HepG2 (cell line): Measurements from ENCODE around the gene IMMT. TPM values are rescaled to one million over a fixed set of nuclear protein-coding genes. Genes with fewer than 3 reads are reported as not detected.
A peak's percentile ranks its signal among the peaks of the same experiment; 100 is the strongest.

Experiments
- ATAC-seq: fragments of 200-7000 bp; cut with Tn5 transposase; 3 replicates; pipeline ENCODE4 v1.9.1; 2020; ENCODE audit warnings: mild to moderate bottlenecking, moderate library complexity
- BruUV-seq: library from RNA; stranded (reverse); fragments of 400-500 nt; replicated peaks from 2 replicates; lab custom pipeline; 2021; lab: Mats Ljungman, UMichigan
- CTCF ChIA-PET: fragments of 300-600 bp; formaldehyde crosslinking; extraction: SDS; loops from one replicate; lab custom pipeline; 2021; ENCODE audit warnings: low total read pairs, inconsistent platforms, low intra/inter-chr PET ratio; lab: Yijun Ruan, JAX
- POLR2A ChIA-PET: fragments of 350-600 bp; sonication (Branson Sonifier 250); formaldehyde crosslinking; loops from one replicate; lab custom pipeline; 2020; ENCODE audit warnings: antibody characterized with exemption, inconsistent platforms; lab: Yijun Ruan, JAX
- DNase-seq: peaks from one replicate; pipeline ENCODE4 v3.0.0-alpha.2; 2015; ENCODE audit warnings: low spot score
- FAIRE-seq: peaks from 3 replicates; lab custom pipeline; 2011; peaks lifted over from hg19 to GRCh38; lab: Jason Lieb, UNC
- H2AFZ ChIP-seq: one replicate; pipeline ENCODE4 v1.6.1; 2011; ENCODE audit warnings: low read length, inconsistent platforms
- H3K27ac ChIP-seq: fragments of 300-600 bp; 3 replicates; pipeline ENCODE4 v1.8.0; 2011; ENCODE audit warnings: mixed run types, mild to moderate bottlenecking, mixed read lengths, low read length, inconsistent platforms; ENCODE audit not compliant: insufficient read depth; ENCODE audit errors: extremely low read length
- H3K27me3 ChIP-seq, 2 experiments: fragments of 200-600 bp in 1 of 2; 2 replicates in 1 of 2; 3 replicates in 1 of 2; pipeline versions ENCODE4 v1.6.0 to v1.8.0; 2011; ENCODE audit warnings: low read length in 2 of 2, mild to moderate bottlenecking in 2 of 2, moderate library complexity in 2 of 2, inconsistent platforms in 1 of 2; ENCODE audit not compliant: insufficient read depth in 2 of 2, control insufficient read depth in 1 of 2
- H3K36me3 ChIP-seq, 2 experiments: fragments of 200-600 bp in 1 of 2; replicated peaks in 1 of 2; 2 replicates in 1 of 2; 3 replicates in 1 of 2; pipeline versions ENCODE4 v1.5.1 to v1.8.0; 2011; ENCODE audit warnings: low read length in 2 of 2, inconsistent platforms in 1 of 2; ENCODE audit not compliant: insufficient read depth in 2 of 2, control insufficient read depth in 1 of 2
- H3K4me1 ChIP-seq: 2 replicates; pipeline ENCODE4 v1.5.1; 2012; ENCODE audit warnings: low read length, inconsistent platforms; ENCODE audit not compliant: insufficient read depth
- H3K4me2 ChIP-seq: 2 replicates; pipeline ENCODE4 v1.6.0; 2011; ENCODE audit warnings: low read depth, low read length, inconsistent platforms
- H3K4me3 ChIP-seq, 3 experiments: fragments of 200-600 bp in 1 of 3; sonication (generic), shearing (Covaris generic) in 1 of 3; replicated peaks in 1 of 3; 2 replicates each; pipeline ENCODE4 v1.5.1; 2011 to 2016; ENCODE audit warnings: low read length in 3 of 3, inconsistent platforms in 2 of 3, low read depth in 2 of 3, mild to moderate bottlenecking in 2 of 3, control low read depth in 1 of 3, mixed read lengths in 1 of 3; ENCODE audit not compliant: insufficient read depth in 1 of 3
- H3K79me2 ChIP-seq: one replicate; pipeline ENCODE4 v1.6.1; 2011; ENCODE audit warnings: low read length, inconsistent platforms; ENCODE audit not compliant: insufficient read depth
- H3K9ac ChIP-seq: 2 replicates; pipeline ENCODE4 v1.6.0; 2011; ENCODE audit warnings: mild to moderate bottlenecking, low read depth, low read length, inconsistent platforms; ENCODE audit not compliant: insufficient read depth
- H3K9me3 ChIP-seq: 2 replicates; pipeline ENCODE4 v1.5.1; 2012; ENCODE audit warnings: mild to moderate bottlenecking, low read length
- H4K20me1 ChIP-seq: 2 replicates; pipeline ENCODE4 v1.6.0; 2011; ENCODE audit warnings: inconsistent platforms, mild to moderate bottlenecking, low read length, moderate library complexity; ENCODE audit not compliant: insufficient read depth
- ELF1 ChIP-seq: sonication (generic); formaldehyde crosslinking; IDR thresholded peaks from 2 replicates; pipeline ENCODE4 v1.4.0; 2020; ENCODE audit warnings: missing genetic modification reagents
- GTF2F1 ChIP-seq: fragments of 150-350 bp; IDR thresholded peaks from 2 replicates; pipeline ENCODE4 v1.6.1; 2014; ENCODE audit warnings: low read length
- HDAC2 ChIP-seq: sonication (generic); formaldehyde crosslinking; IDR thresholded peaks from 2 replicates; pipeline ENCODE4 v1.4.0; 2020; ENCODE audit warnings: missing genetic modification reagents
- HNF4A ChIP-seq: sonication (generic); formaldehyde crosslinking; IDR thresholded peaks from 2 replicates; pipeline ENCODE4 v1.4.0; 2020; ENCODE audit warnings: missing genetic modification reagents
- PATZ1 ChIP-seq: sonication (generic); formaldehyde crosslinking; IDR thresholded peaks from 2 replicates; pipeline ENCODE4 v1.4.0; 2020; ENCODE audit warnings: missing genetic modification reagents
- POGK ChIP-seq: sonication (generic); formaldehyde crosslinking; conservative IDR thresholded peaks from 2 replicates; pipeline ENCODE4 v1.8.0; 2022; ENCODE audit warnings: mild to moderate bottlenecking, moderate library complexity, missing genetic modification reagents
- POGZ ChIP-seq: sonication (generic); formaldehyde crosslinking; IDR thresholded peaks from 2 replicates; pipeline ENCODE4 v1.4.0; 2020; ENCODE audit warnings: mild to moderate bottlenecking, missing genetic modification reagents
- SALL1 ChIP-seq: sonication (generic); formaldehyde crosslinking; IDR thresholded peaks from 2 replicates; pipeline ENCODE4 v1.8.0; 2022; ENCODE audit warnings: mild to moderate bottlenecking, missing genetic modification reagents
- SOX13 ChIP-seq, 3 experiments: fragments of 450-650 bp in 1 of 3; sonication (generic) in 1 of 3; formaldehyde crosslinking in 1 of 3; IDR thresholded peaks in 2 of 3; conservative IDR thresholded peaks in 1 of 3; 2 replicates each; pipeline versions ENCODE4 v1.5.0 to v1.6.1; 2016 to 2020; ENCODE audit warnings: antibody characterized with exemption in 1 of 3, mild to moderate bottlenecking in 1 of 3, missing compliant biosample characterization in 1 of 3, missing genetic modification reagents in 1 of 3, moderate library complexity in 1 of 3
- SOX6 ChIP-seq, 2 experiments: fragments of 450-650 bp in 1 of 2; sonication (generic) in 1 of 2; formaldehyde crosslinking in 1 of 2; IDR thresholded peaks; 2 replicates each; pipeline versions ENCODE4 v1.4.0 to v1.6.1; 2017 to 2020; ENCODE audit warnings: antibody characterized with exemption in 1 of 2, mild to moderate bottlenecking in 1 of 2, missing genetic modification reagents in 1 of 2
- TGIF2 ChIP-seq: IDR thresholded peaks from 2 replicates; pipeline ENCODE4 v1.6.1; 2016; ENCODE audit warnings: control low read depth, missing compliant biosample characterization
- ZMYM2 ChIP-seq: sonication (generic); formaldehyde crosslinking; IDR thresholded peaks from 2 replicates; pipeline ENCODE4 v1.8.0; 2022; ENCODE audit warnings: mild to moderate bottlenecking, missing genetic modification reagents
- ZMYM3 ChIP-seq: sonication (generic); formaldehyde crosslinking; IDR thresholded peaks from 2 replicates; pipeline ENCODE4 v1.5.1; 2020; ENCODE audit warnings: mild to moderate bottlenecking, missing genetic modification reagents
- ZNF687 ChIP-seq: sonication (generic); formaldehyde crosslinking; IDR thresholded peaks from 2 replicates; pipeline ENCODE4 v1.5.1; 2020; ENCODE audit warnings: mild to moderate bottlenecking, missing genetic modification reagents, moderate library complexity
- WGBS: methylation state at CpG from one replicate; pipeline ENCODE4 v1.1.6; 2017; ENCODE audit warnings: low lambda C conversion rate; 5-methylcytosine and 5-hydroxymethylcytosine counted together
- in situ Hi-C: cut with HindIII; loops from 2 replicates; pipeline ENCODE4 v1.10.0; 2017; ENCODE audit warnings: low pct_unique_long_range_greater_than_20kb; ENCODE audit not compliant: extremely low pct_ligation_motif_present
- intact Hi-C: fragments of 100-400 bp; cut with micrococcal nuclease; formaldehyde crosslinking; loops from one replicate; pipeline ENCODE4 v1.10.0; 2022; ENCODE audit not compliant: unreplicated experiment
- polyA plus RNA-seq, 8 experiments: library from polyadenylated mRNA; depleted of rRNA in 3 of 8; stranded (reverse) in 7 of 8; unstranded in 1 of 8; fragments of >200 nt; fragmentation: Illumina TruSeq in 4 of 8; extraction: Trizol in 4 of 8; gene quantifications; 2 replicates each; pipeline versions ENCODE4 v1.2.1 to v1.2.3, GENCODE V29; 2011 to 2016; ENCODE audit warnings: low read depth in 4 of 8, missing spikeins in 1 of 8, mixed read lengths in 1 of 8; ENCODE audit not compliant: insufficient read depth in 1 of 8
- total RNA-seq, 5 experiments: library from RNA; depleted of rRNA; stranded (reverse); fragments of >200 nt; fragmentation: Illumina TruSeq; extraction: Trizol; gene quantifications; 2 replicates each; pipeline ENCODE4 v1.2.3, GENCODE V29; 2016; ENCODE audit warnings: low read depth in 1 of 5
- TF ChIP-seq, protein P1 (sequence below): sonication (generic); formaldehyde crosslinking; IDR thresholded peaks from 2 replicates; pipeline ENCODE4 v1.5.0; 2020; ENCODE audit warnings: missing genetic modification reagents, mild to moderate bottlenecking, borderline replicate concordance

The IMMT gene
- total and polyA plus RNA-seq, 2 of the 13 experiments (the other 11 are each of a cell fraction or from before 2014, with no cell fraction given): 63.5 to 119 TPM

DNA sequence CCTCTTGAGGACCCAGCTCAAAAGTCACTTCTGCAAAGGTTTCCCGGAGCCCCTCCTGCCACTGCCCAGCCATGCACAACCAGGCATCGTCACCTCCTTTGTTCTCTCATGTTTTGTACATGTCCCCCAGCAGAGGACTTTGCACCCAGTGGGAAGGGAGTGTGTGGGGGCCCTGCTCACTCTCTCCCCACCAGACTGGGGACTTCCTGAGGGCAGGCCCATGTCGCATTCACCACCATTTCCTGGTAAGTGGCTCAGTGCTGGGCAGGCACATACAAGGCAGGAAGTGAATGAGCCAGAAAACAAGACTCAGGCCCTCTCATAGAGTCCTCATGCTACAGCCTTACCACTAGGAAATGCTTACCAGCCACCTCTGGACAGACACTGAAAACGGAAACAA is 22.9 kb upstream of the IMMT start:
- no peaks in the 10 kb centered on the region for H4K20me1 ChIP-seq
- H2AFZ ChIP-seq: no peak overlapping the region
- BruUV-seq: no TSS peak
- ATAC-seq: peak; percentile 55
- no peak overlapping the region for H3K27ac ChIP-seq
- CTCF ChIA-PET: no interaction called here
- intact Hi-C loops: no loop called here
- H3K27me3 ChIP-seq: no peaks in the 10 kb centered on the region
- no peak overlapping the region for H3K4me3 ChIP-seq
- in situ Hi-C loops: no loop called here
- H3K36me3 ChIP-seq: peaks cover 2 to 14% of the 10 kb centered on the region in 2 experiments; a peak in 4 of 5 replicates
- no peaks in the 10 kb centered on the region for H3K9me3 ChIP-seq
- 44% methylated on average over 4 of the region's 4 CpGs for WGBS
- peak; percentile 30 for DNase-seq
- FAIRE-seq: no peak
- no peaks in the 10 kb centered on the region for H3K79me2 ChIP-seq
- H3K9ac ChIP-seq: no peak overlapping the region
- POLR2A ChIA-PET: no interaction called here
- peaks cover 72% of the 10 kb centered on the region for H3K4me1 ChIP-seq
- peak overlapping the region; percentile 15; the same call in 1 of the 2 replicates for H3K4me2 ChIP-seq
- peak; percentile 59 for TF ChIP-seq POGZ (CRISPR knock-in tag)
- peak; percentile 79 for TF ChIP-seq HNF4A (CRISPR knock-in tag)
- peak; percentile 62 for TF ChIP-seq SALL1 (CRISPR knock-in tag)
- TF ChIP-seq, protein P1, sequence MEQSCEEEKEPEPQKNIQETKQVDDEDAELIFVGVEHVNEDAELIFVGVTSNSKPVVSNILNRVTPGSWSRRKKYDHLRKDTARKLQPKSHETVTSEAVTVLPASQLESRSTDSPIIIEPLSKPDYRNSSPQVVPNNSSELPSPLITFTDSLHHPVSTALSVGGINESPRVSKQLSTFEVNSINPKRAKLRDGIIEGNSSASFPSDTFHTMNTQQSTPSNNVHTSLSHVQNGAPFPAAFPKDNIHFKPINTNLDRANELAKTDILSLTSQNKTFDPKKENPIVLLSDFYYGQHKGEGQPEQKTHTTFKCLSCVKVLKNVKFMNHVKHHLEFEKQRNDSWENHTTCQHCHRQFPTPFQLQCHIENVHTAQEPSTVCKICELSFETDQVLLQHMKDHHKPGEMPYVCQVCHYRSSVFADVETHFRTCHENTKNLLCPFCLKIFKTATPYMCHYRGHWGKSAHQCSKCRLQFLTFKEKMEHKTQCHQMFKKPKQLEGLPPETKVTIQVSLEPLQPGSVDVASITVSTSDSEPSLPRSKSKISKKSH (CRISPR knock-in tag): peak; percentile 46; the same call in 1 of the 2 replicates
- TF ChIP-seq HDAC2 (CRISPR knock-in tag): no peak
- no peak for TF ChIP-seq TGIF2 (CRISPR knock-in tag)
- TF ChIP-seq POGK (CRISPR knock-in tag): peak; percentile 100
- no peak for TF ChIP-seq SOX13 (IDR thresholded peaks at IDR 0.05)
- peak in 1 of 2 experiments; percentile 44; a peak in 1 of 4 replicates for TF ChIP-seq SOX13 (CRISPR knock-in tag; conservative IDR thresholded peaks at IDR 0.05 in 1 of 2, IDR thresholded peaks at IDR 0.05 in 1 of 2)
- no peak for TF ChIP-seq GTF2F1
- peak; percentile 89 for TF ChIP-seq ZMYM2 (CRISPR knock-in tag)
- TF ChIP-seq ZNF687 (CRISPR knock-in tag): peak; percentile 28; the same call in 1 of the 2 replicates
- peak; percentile 94 for TF ChIP-seq PATZ1 (CRISPR knock-in tag)
- peak; percentile 20; the same call in 1 of the 2 replicates for TF ChIP-seq ELF1 (CRISPR knock-in tag)
- peak; percentile 23; the same call in 1 of the 2 replicates for TF ChIP-seq ZMYM3
- TF ChIP-seq SOX6 (IDR thresholded peaks at IDR 0.05): no peak
- peak; percentile 57 for TF ChIP-seq SOX6 (CRISPR knock-in tag; IDR thresholded peaks at IDR 0.05)
